SK-N-SH (cell line): ENCODE data around the gene KIRREL1. TPM values are rescaled to one million over a fixed set of nuclear protein-coding genes. Genes with fewer than 3 reads are reported as not detected.
A peak's percentile ranks its signal among the peaks of the same experiment; 100 is the strongest.

Experiments
- CTCF ChIA-PET: fragments of 300-600, 350-600 bp; formaldehyde crosslinking; extraction: SDS; loops from one replicate; lab custom pipeline; 2021; lab: Yijun Ruan, JAX
- POLR2A ChIA-PET: fragments of 350-600 bp; sonication (Branson Sonifier 250); formaldehyde crosslinking; extraction: SDS; loops from one replicate; lab custom pipeline; 2020; ENCODE audit warnings: antibody characterized with exemption, inconsistent platforms; lab: Yijun Ruan, JAX
- DNase-seq: peaks from one replicate; pipeline ENCODE4 v3.0.0; 2012
- H2AFZ ChIP-seq: fragments of 200-600 bp; sonication (generic); 2 replicates; pipeline ENCODE4 v1.8.1; 2016; ENCODE audit warnings: antibody characterized with exemption, mild to moderate bottlenecking, low read depth
- H3F3A ChIP-seq: fragments of 200-600 bp; sonication (generic); replicated peaks from 2 replicates; pipeline ENCODE3; 2016; ENCODE audit warnings: antibody characterized with exemption, mild to moderate bottlenecking; ENCODE audit not compliant: insufficient read depth
- H3K27ac ChIP-seq, 2 experiments: fragments of 200-500 bp in 1 of 2; fragments of 200-600 bp in 1 of 2; sonication (Bioruptor generic) in 1 of 2; sonication (generic), shearing (Covaris generic) in 1 of 2; 2 replicates each; pipeline versions ENCODE4 v1.5.1 to v1.6.1; 2014 to 2016; ENCODE audit warnings: low read depth in 2 of 2, inconsistent platforms in 1 of 2, low read length in 1 of 2, mild to moderate bottlenecking in 1 of 2, mixed read lengths in 1 of 2
- H3K27me3 ChIP-seq: fragments of 200-600 bp; sonication (generic), shearing (Covaris generic); 2 replicates; pipeline ENCODE4 v1.6.1; 2016; ENCODE audit warnings: mixed run types; ENCODE audit not compliant: insufficient read depth
- H3K36me3 ChIP-seq, 2 experiments: fragments of 200-500 bp in 1 of 2; fragments of 200-600 bp in 1 of 2; sonication (Bioruptor generic) in 1 of 2; sonication (generic) in 1 of 2; replicated peaks in 1 of 2; 2 replicates each; pipeline versions ENCODE3 to v1.5.1; 2014 to 2016; ENCODE audit warnings: low read length in 1 of 2, mild to moderate bottlenecking in 1 of 2; ENCODE audit not compliant: insufficient read depth in 2 of 2, control insufficient read depth in 1 of 2
- H3K4me1 ChIP-seq, 2 experiments: fragments of 200-500 bp in 1 of 2; fragments of 200-600 bp in 1 of 2; sonication (Bioruptor generic) in 1 of 2; sonication (generic), shearing (Covaris generic) in 1 of 2; 2 replicates each; pipeline versions ENCODE4 v1.5.1 to v1.6.1; 2014 to 2016; ENCODE audit warnings: low read depth in 1 of 2, low read length in 1 of 2, mixed run types in 1 of 2; ENCODE audit not compliant: insufficient read depth in 2 of 2, control insufficient read depth in 1 of 2
- H3K4me2 ChIP-seq: fragments of 200-600 bp; sonication (generic), shearing (Covaris generic); 2 replicates; pipeline ENCODE4 v1.6.1; 2017; ENCODE audit warnings: mixed run types
- H3K4me3 ChIP-seq, 2 experiments: fragments of 200-500 bp in 1 of 2; fragments of 200-600 bp in 1 of 2; sonication (Bioruptor generic) in 1 of 2; sonication (generic), shearing (Covaris generic) in 1 of 2; 2 replicates each; pipeline versions ENCODE4 v1.5.1 to v1.8.1; 2014 to 2016; ENCODE audit warnings: low read depth in 2 of 2, inconsistent platforms in 1 of 2, low read length in 1 of 2, mild to moderate bottlenecking in 1 of 2, mixed read lengths in 1 of 2, moderate library complexity in 1 of 2
- H3K79me2 ChIP-seq: fragments of 200-600 bp; sonication (generic); 2 replicates; pipeline ENCODE4 v1.8.1; 2017; ENCODE audit warnings: mild to moderate bottlenecking; ENCODE audit not compliant: insufficient read depth
- H3K9ac ChIP-seq: fragments of 200-600 bp; sonication (generic); 2 replicates; pipeline ENCODE4 v1.6.1; 2017; ENCODE audit warnings: mixed run types
- H3K9me2 ChIP-seq: fragments of 200-600 bp; sonication (generic); 2 replicates; pipeline ENCODE4 v1.6.1; 2017; ENCODE audit warnings: mixed run types
- H3K9me3 ChIP-seq: fragments of 200-600 bp; sonication (generic); 2 replicates; pipeline ENCODE4 v1.6.1; 2017; ENCODE audit warnings: mixed run types, mild to moderate bottlenecking, moderate library complexity
- H4K20me1 ChIP-seq: fragments of 200-600 bp; sonication (generic); 2 replicates; pipeline ENCODE4 v1.6.1; 2017; ENCODE audit warnings: mild to moderate bottlenecking, mixed run types; ENCODE audit not compliant: insufficient read depth
- CHD2 ChIP-seq: fragments of 150-350 bp; IDR thresholded peaks from 2 replicates; pipeline ENCODE4 v1.6.1; 2018; ENCODE audit warnings: low read length; ENCODE audit not compliant: partially characterized antibody
- CTCF ChIP-seq: fragments of 200-600 bp; sonication (generic); IDR thresholded peaks from 2 replicates; pipeline ENCODE4 v1.6.1; 2017; ENCODE audit warnings: antibody characterized with exemption, mild to moderate bottlenecking, moderate library complexity
- ELF1 ChIP-seq: IDR thresholded peaks from 2 replicates; pipeline ENCODE4 v1.4.0; 2012
- EP300 ChIP-seq, 2 experiments: IDR thresholded peaks; 2 replicates each; pipeline versions ENCODE4 v1.4.0 to v1.6.1; 2012; ENCODE audit warnings: borderline replicate concordance in 1 of 2, low read depth in 1 of 2, low read length in 1 of 2
- FOXM1 ChIP-seq: IDR thresholded peaks from 2 replicates; pipeline ENCODE4 v1.4.0; 2012; ENCODE audit warnings: low read depth, mild to moderate bottlenecking
- IRF3 ChIP-seq: fragments of 150-350 bp; IDR thresholded peaks from 2 replicates; pipeline ENCODE4 v1.6.1; 2016; ENCODE audit warnings: mild to moderate bottlenecking, low read depth, low read length
- MXI1 ChIP-seq: IDR thresholded peaks from 2 replicates; pipeline ENCODE4 v1.6.1; 2012; ENCODE audit warnings: mild to moderate bottlenecking, low read depth, low read length, improper control_type of control experiment
- NFIC ChIP-seq: IDR thresholded peaks from 2 replicates; pipeline ENCODE4 v1.4.0; 2012; ENCODE audit warnings: borderline replicate concordance
- NRF1 ChIP-seq: IDR thresholded peaks from 2 replicates; pipeline ENCODE4 v1.6.1; 2012; ENCODE audit warnings: low read depth, mild to moderate bottlenecking, low read length
- RAD21 ChIP-seq: IDR thresholded peaks from 2 replicates; pipeline ENCODE4 v1.6.1; 2012; ENCODE audit warnings: mild to moderate bottlenecking, low read length
- RCOR1 ChIP-seq: fragments of 150-350 bp; IDR thresholded peaks from 2 replicates; pipeline ENCODE4 v1.6.1; 2017; ENCODE audit warnings: antibody characterized with exemption, low read length
- RXRA ChIP-seq: IDR thresholded peaks from 2 replicates; pipeline ENCODE4 v1.4.0; 2012; ENCODE audit warnings: low read depth, mild to moderate bottlenecking, borderline replicate concordance
- SIN3A ChIP-seq: IDR thresholded peaks from 2 replicates; pipeline ENCODE4 v1.6.1; 2012; ENCODE audit warnings: low read depth, mild to moderate bottlenecking, low read length, moderate library complexity, borderline replicate concordance
- TAF1 ChIP-seq: IDR thresholded peaks from 2 replicates; pipeline ENCODE4 v1.6.1; 2012; ENCODE audit warnings: low read depth, mild to moderate bottlenecking, low read length, moderate library complexity, borderline replicate concordance
- TCF12 ChIP-seq: IDR thresholded peaks from 2 replicates; pipeline ENCODE4 v1.4.0; 2012
- TEAD4 ChIP-seq: IDR thresholded peaks from 2 replicates; pipeline ENCODE4 v1.4.0; 2012; ENCODE audit warnings: mild to moderate bottlenecking, borderline replicate concordance; ENCODE audit not compliant: insufficient read depth
- USF1 ChIP-seq: IDR thresholded peaks from 2 replicates; pipeline ENCODE4 v1.4.0; 2012; ENCODE audit warnings: low read depth, borderline replicate concordance
- USF2 ChIP-seq: fragments of 150-350 bp; IDR thresholded peaks from 2 replicates; pipeline ENCODE4 v1.6.1; 2017; ENCODE audit warnings: antibody characterized with exemption, low read length, low read depth, borderline replicate concordance
- ZBTB33 ChIP-seq: IDR thresholded peaks from 2 replicates; pipeline ENCODE4 v1.4.0; 2012; ENCODE audit warnings: low read depth, borderline replicate concordance
- WGBS: methylation state at CpG from one replicate; pipeline ENCODE4 v1.1.6; 2017; ENCODE audit warnings: low lambda C conversion rate; 5-methylcytosine and 5-hydroxymethylcytosine counted together
- polyA plus RNA-seq, 3 experiments: library from polyadenylated mRNA; depleted of rRNA; stranded (reverse); fragments of >200 nt; gene quantifications; 2 replicates each; pipeline ENCODE4 v1.2.3, GENCODE V29; 2012

KIRREL1 gene
- polyA plus RNA-seq, 1 of the 3 experiments (the other 2 are of a cell fraction) = 47.8 TPM

- H3K9me2 ChIP-seq = no peaks in the 10 kb centered on the region
- H3K79me2 ChIP-seq = no peaks in the 10 kb centered on the region
- H3F3A ChIP-seq = peaks cover 8% of the 10 kb centered on the region
- H2AFZ ChIP-seq = peak overlapping the region; percentile 99
- no peak for DNase-seq
- WGBS = 8% methylated on average over 8 of the region's 8 CpGs
- POLR2A ChIA-PET = no interaction called here
- H3K9me3 ChIP-seq = no peaks in the 10 kb centered on the region
- no peaks in the 10 kb centered on the region for H3K36me3 ChIP-seq
- no peak overlapping the region for H3K9ac ChIP-seq
- no peak overlapping the region for H3K27ac ChIP-seq
- no peak for TF ChIP-seq RAD21
- TF ChIP-seq CTCF = no peak
- no peak for TF ChIP-seq RXRA
- no peak for TF ChIP-seq EP300 (IDR thresholded peaks at IDR 0.05; ENCODE audit: borderline replicate concordance in 1 of 2, low read depth in 1 of 2, low read length in 1 of 2)
- TF ChIP-seq NRF1 = no peak
- TF ChIP-seq RCOR1 = no peak
- TF ChIP-seq CHD2 = no peak
- TF ChIP-seq TAF1 = no peak
- TF ChIP-seq ELF1 = no peak
- TF ChIP-seq ZBTB33 = no peak
- no peak for TF ChIP-seq FOXM1
- TF ChIP-seq SIN3A = no peak
- TF ChIP-seq USF1 = no peak
- TF ChIP-seq USF2 = no peak
- TF ChIP-seq TEAD4 = no peak
- TF ChIP-seq IRF3 = no peak
- no peak for TF ChIP-seq MXI1
- TF ChIP-seq NFIC = no peak
- no peak for TF ChIP-seq TCF12
- TF ChIP-seq, all 33 proteins: peak for 0
- peaks cover 0 to 8% of the 10 kb centered on the region in 2 experiments; a peak in 2 of 4 replicates for H3K4me1 ChIP-seq
- no peaks in the 10 kb centered on the region for H4K20me1 ChIP-seq
- CTCF ChIA-PET = interaction anchor here (1.2 kb wide), 1 partner anchor 55 kb away, joined by 3 read pairs; no protein-coding TSS in a partner anchor
- H3K4me2 ChIP-seq = peak overlapping the region; percentile 73
- peak overlapping the region; percentile 38 to 52 for H3K4me3 ChIP-seq
- no peaks in the 10 kb centered on the region; the same call in 1 of the 2 replicates for H3K27me3 ChIP-seq
These were observed 155.7 kb downstream of the KIRREL1 start for GRCh38 chr1:158149175-158149574.

Other genes starting within 250 kb of the KIRREL1 start
- not detected in 2 replicates for gene FCRL2, start 216.5 kb upstream of the KIRREL1 start, polyA plus RNA-seq (2012; rRNA removed)
- gene FCRL1, start 173.5 kb upstream of the KIRREL1 start, polyA plus RNA-seq (2012; rRNA removed) = not detected in 2 replicates
- not detected in 2 replicates for gene CD5L, start 151.8 kb upstream of the KIRREL1 start, polyA plus RNA-seq (2012; rRNA removed)
- not detected in 2 replicates for gene CD1D, start 187.2 kb downstream of the KIRREL1 start, polyA plus RNA-seq (2012; rRNA removed)